Effector memory CD4-positive, alpha-beta T cell (primary cell): ENCODE data around the gene RAB33B.
"Not testable (repeated sequence)": the region's sequence is repeated elsewhere in the genome, so short reads cannot be mapped to it uniquely, and the experiment has no call there.

ENCODE experiments used
- DNase-seq, 3 donors: peaks; one replicate each; pipeline ENCODE4 v3.0.0-alpha.2; 2020
- H3K27ac ChIP-seq: 2 replicates; pipeline ENCODE4 v1.7.0; 2013; ENCODE audit warnings: mild to moderate bottlenecking, low read length, moderate library complexity; ENCODE audit not compliant: insufficient read depth, poor library complexity, severe bottlenecking
- H3K27me3 ChIP-seq: replicated peaks from 2 replicates; pipeline ENCODE4 v1.7.0; 2013; ENCODE audit warnings: mild to moderate bottlenecking, low read length; ENCODE audit not compliant: insufficient read depth, control insufficient read depth, poor library complexity, severe bottlenecking
- H3K36me3 ChIP-seq: 2 replicates; pipeline ENCODE4 v1.7.0; 2013; ENCODE audit warnings: mild to moderate bottlenecking, low read length, moderate library complexity; ENCODE audit not compliant: control insufficient read depth, insufficient read depth
- H3K4me1 ChIP-seq: 2 replicates; pipeline ENCODE4 v1.7.0; 2013; ENCODE audit warnings: low read length, mild to moderate bottlenecking; ENCODE audit not compliant: control insufficient read depth, insufficient read depth, poor library complexity, severe bottlenecking
- H3K4me3 ChIP-seq: 2 replicates; pipeline ENCODE4 v1.7.0; 2013; ENCODE audit warnings: low read length, low read depth, mild to moderate bottlenecking; ENCODE audit not compliant: insufficient read depth, poor library complexity, severe bottlenecking
- H3K9me3 ChIP-seq: 2 replicates; pipeline ENCODE4 v1.7.0; 2013; ENCODE audit warnings: mild to moderate bottlenecking, low read length, moderate library complexity; ENCODE audit not compliant: control insufficient read depth
- total RNA-seq, 3 donors: gene quantifications; one replicate each; lab custom pipeline; 2026; lab: John Stamatoyannopoulos, UW

Gene RAB33B
- total RNA-seq, result 40.9 to 74.5 (median 49.6) reads per million in 3 donors

DNA sequence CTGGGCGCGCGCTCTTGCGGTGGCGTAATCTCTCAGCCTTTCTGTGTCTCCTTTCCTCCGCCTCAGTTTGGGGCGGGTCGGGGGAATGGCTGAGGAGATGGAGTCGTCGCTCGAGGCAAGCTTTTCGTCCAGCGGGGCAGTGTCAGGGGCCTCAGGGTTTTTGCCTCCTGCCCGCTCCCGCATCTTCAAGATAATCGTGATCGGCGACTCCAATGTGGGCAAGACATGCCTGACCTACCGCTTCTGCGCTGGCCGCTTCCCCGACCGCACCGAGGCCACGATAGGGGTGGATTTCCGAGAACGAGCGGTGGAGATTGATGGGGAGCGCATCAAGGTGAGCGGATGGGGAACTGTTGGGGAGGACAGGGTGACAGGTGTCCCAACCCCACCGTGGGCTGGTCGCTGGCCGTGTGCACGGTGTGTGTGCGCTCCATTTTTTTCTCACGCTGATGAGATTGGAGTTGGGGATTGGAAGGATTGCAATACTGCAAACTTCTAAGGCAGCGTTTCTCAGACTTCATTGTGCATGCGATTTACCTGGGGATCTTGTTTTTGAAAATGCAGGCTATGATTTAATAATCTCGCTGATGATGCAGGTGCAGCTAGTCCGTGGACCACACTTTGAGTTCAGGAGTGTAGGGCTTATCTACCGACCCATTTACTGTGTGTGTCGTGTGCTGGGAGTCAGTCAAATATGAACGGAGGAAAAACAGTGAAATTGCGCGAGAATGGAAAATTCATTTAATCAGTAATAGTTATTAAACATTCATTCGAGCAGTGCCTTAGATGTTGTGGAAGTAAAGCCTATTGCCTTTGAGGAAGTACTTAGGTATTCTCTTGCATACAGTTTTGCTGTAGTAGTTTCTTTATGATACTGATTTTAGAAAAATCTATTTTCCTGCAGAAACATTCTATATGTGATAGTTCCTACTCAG, at the start of gene RAB33B:
Gene RAB33B (plus strand): TSS at position 11 of the 935 bp plus-strand sequence. CDS start 75 bp downstream, at position 86.
- H3K27me3 ChIP-seq, result no peaks in the 10 kb centered on the region
- peaks cover 13% of the 10 kb centered on the region for H3K4me1 ChIP-seq
- peak within 1 kb of the TSS; percentile 95 for H3K27ac ChIP-seq
- no peak for DNase-seq
- peak within 1 kb of the TSS; percentile 71 for H3K4me3 ChIP-seq
- H3K36me3 ChIP-seq, result no peaks in the 10 kb centered on the region
- no peaks in the 10 kb centered on the region for H3K9me3 ChIP-seq

DNA sequence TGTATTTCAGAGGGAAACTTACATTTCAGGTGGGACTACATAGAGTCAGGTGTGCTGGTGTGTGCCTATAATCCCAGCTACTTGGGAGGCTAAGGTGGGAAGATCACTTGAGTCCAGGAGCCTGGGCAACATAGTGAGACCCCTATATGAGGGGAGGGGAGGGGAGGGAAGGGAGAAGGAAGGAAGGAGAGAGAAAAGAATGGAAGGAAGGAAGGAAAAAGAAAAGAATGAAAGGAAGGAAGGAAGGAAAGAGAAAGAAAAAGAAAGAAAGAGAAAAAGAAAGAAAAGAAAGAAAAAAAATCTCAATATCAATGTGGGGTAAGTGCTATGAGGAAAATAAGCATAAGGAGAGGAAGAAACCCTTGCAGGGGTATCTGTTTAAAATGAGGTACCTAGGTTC, 43.6 kb upstream of the RAB33B start:
- Histone ChIP-seq H3K4me1 (no peaks in the 10 kb centered on the region), H3K36me3 (no peaks in the 10 kb centered on the region), H3K9me3 (no peaks in the 10 kb centered on the region), H3K27ac (no peak overlapping the region), H3K4me3 (no peak overlapping the region), H3K27me3 (no peaks in the 10 kb centered on the region)
- no peak for DNase-seq

DNA sequence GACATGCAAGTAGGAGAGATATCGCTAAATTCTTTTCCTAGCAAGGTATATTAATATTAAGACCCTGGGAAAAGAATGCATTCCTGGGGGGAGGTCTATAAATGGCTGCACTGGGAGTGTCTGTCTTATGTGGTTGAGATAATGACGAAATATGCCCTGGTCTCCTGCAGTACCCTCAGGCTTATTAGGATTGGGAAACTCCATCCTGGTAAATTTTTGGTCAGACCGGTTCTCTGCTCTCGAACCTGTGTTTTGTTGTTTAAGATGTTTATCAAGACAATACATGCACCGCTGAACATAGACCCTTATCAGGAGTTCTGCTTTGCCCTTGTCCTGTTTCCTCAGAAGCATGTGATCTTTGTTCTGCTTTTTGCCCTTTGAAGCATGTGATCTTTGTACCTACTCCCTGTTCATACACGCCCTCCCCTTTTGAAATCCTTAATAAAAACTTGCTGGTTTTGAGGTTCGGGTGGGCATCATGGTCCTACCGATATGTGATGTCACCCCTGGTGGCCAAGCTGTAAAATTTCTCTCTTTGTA, 39.2 kb upstream of the RAB33B start:
- H3K4me3 ChIP-seq, H3K27me3 ChIP-seq, H3K27ac ChIP-seq, DNase-seq, H3K9me3 ChIP-seq, H3K4me1 ChIP-seq, H3K36me3 ChIP-seq: not testable (repeated sequence)

DNA sequence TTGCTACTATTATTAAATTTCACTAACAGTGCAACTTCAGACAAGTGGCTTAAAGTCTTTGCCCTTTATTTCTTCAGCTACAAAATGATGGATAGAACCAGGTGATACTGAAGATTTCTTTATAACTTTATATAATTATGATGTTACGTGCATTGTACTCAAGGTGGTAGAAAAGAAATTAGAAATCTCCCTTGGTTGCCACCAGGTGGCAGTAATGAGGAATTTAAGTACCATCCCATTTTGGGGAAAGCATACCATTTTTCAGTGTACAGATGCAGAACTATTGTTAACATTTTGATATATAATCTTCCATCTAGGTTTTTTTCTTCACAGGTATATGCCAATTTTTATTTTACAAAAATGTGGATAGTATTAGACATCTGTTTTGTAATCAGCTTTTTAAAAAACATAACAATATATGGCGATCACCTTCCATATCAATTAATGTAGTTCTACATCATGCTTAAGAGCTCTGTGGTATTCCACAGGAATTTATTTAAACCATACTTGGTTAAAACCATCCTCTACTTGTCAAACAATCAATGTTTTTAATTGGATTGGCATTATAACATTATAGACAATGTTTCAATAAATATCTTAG, 37.7 kb upstream of the RAB33B start:
- no peak for DNase-seq
- no peaks in the 10 kb centered on the region for H3K4me1 ChIP-seq
- no peaks in the 10 kb centered on the region for H3K9me3 ChIP-seq
- H3K27me3 ChIP-seq, result no peaks in the 10 kb centered on the region
- no peak overlapping the region for H3K27ac ChIP-seq
- no peaks in the 10 kb centered on the region for H3K36me3 ChIP-seq
- H3K4me3 ChIP-seq, result no peak overlapping the region

DNA sequence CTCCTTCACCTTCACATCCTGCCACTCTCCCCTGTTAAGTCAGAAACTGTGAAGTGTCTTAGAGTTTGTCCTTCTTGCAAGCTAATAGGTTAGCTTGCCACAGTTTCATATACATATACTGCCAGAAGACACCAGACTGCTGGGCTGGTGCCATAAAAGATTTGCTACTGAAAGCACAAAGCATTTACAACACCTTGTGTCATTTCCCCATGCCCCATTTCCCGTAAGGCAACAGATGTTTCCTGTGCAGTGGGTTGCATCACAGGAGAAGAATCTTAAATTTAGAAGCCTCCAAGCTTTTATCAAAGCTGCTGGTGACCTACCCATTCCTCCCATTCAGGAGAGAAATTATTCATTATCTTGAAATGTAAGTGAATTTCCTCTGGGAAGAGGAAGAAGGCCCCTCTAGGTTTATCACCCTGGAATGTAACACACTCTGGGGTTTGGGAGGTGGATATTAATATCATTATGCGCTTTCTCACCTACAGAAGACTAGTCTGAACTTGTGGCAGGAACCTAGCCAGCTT, 34.5 kb upstream of the RAB33B start:
- Histone ChIP-seq H3K4me3 (no peak overlapping the region), H3K27ac (no peak overlapping the region), H3K36me3 (no peaks in the 10 kb centered on the region), H3K27me3 (no peaks in the 10 kb centered on the region), H3K4me1 (no peaks in the 10 kb centered on the region), H3K9me3 (no peaks in the 10 kb centered on the region)
- no peak for DNase-seq

DNA sequence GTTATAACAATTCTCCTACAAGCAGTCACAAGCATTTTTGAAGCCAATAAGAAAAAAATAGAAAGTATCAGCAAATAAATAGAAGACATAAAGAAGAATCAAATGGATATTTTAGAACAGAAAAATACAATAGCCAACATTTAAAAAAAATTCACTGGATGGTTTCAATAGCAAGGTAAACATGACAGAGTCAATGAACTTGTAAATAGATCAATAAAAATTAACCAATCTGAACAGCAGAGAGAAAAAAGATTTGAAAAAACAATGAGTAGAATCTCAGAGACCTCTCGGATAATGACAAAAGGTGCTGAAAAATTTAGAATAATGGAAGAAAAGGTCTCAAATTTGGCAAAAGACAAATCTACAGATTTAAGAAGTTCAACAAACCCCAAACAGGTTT, 33.3 kb upstream of the RAB33B start:
- Histone ChIP-seq H3K9me3 (no peaks in the 10 kb centered on the region), H3K4me1 (no peaks in the 10 kb centered on the region), H3K27ac (no peak overlapping the region), H3K36me3 (no peaks in the 10 kb centered on the region), H3K27me3 (no peaks in the 10 kb centered on the region), H3K4me3 (no peak overlapping the region)
- DNase-seq, result no peak

DNA sequence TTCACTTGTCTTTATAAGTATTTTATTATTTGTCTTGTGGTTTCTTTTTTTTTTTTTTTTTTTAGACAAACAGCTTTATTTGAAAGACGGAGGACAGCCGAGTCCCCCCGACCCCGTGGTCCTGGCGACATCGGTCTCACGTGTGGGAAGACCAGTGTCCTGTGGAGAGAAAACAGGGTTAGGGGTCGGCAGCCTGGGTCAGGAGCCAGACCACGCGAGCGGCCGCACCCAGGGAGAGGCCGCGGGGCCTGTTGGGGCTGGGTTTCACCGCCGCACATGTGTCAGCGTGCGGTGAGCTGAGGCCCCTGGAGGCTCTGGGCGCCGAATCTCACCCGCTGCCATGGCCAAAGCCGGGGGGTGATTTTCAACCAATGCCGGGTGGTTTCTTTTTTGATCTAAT, 17.8 kb upstream of the RAB33B start:
- H3K4me1 ChIP-seq, result no peaks in the 10 kb centered on the region
- no peak for DNase-seq
- H3K27ac ChIP-seq, result no peak overlapping the region
- H3K4me3 ChIP-seq, result no peak overlapping the region
- H3K27me3 ChIP-seq, result no peaks in the 10 kb centered on the region
- H3K9me3 ChIP-seq, result no peaks in the 10 kb centered on the region
- no peaks in the 10 kb centered on the region for H3K36me3 ChIP-seq

DNA sequence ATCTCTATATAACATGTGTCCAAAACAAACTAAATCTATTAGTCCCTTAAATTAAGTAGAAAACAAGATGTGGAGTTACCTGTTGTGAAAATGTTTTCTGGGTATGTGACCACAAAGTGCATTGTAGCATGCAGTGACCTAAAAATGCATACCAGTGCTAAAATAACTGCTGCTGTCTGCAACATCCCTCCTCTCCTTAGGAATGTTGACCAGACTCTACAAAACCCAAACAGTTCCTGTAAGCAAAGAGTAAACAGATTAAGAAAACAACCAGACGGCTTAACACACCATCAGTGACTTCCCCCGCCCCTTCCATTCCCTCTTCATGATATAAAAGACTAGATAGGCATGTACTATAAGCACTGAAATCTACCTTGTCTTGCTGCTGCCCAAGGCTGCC, 15.8 kb upstream of the RAB33B start:
- H3K27me3 ChIP-seq, result no peaks in the 10 kb centered on the region
- no peaks in the 10 kb centered on the region for H3K36me3 ChIP-seq
- no peak overlapping the region for H3K4me3 ChIP-seq
- H3K27ac ChIP-seq, result no peak overlapping the region
- no peaks in the 10 kb centered on the region for H3K4me1 ChIP-seq
- DNase-seq, result no peak
- no peaks in the 10 kb centered on the region for H3K9me3 ChIP-seq

DNA sequence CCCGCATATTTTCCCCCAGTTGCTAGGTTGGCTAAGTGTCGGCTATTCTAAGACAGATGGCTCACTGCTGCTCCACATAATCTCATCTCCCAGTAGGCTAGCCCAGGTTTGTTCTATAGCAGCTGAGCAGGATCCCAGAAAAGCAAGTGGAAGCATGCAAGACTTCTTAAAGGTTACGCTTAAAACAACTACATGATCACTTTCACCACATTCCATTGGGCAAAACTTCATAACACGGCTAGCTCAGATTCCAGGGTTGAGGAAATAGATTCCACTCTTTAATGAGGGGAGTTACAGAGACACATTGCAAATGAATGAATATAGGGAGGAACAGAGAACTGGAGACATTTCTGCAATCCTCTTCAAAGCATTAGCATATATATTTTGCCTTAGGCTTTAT, 12.9 kb upstream of the RAB33B start:
- Histone ChIP-seq H3K27ac (no peak overlapping the region), H3K36me3 (no peaks in the 10 kb centered on the region)
- no peak for DNase-seq

DNA sequence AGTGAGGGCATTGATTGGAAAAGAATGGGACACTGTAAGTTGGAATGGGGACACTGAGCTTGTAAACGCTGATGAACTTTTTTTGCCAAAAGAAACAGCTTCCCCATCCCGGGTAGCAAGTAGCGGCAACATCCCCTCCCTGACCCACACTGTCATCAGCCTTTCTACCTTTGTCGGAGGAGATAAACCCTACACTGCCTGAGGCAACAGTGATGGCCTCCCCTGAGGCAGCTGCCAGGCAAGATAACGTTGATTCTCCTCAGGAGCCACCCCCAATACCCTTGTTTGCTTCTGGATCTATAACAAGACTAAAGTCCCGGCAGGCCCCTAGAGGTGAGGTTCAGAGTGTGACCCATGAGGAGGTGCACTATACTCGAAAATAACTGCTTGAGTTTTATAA, 10.3 kb upstream of the RAB33B start:
- Histone ChIP-seq H3K36me3 (no peaks in the 10 kb centered on the region), H3K9me3 (no peaks in the 10 kb centered on the region), H3K27me3 (no peaks in the 10 kb centered on the region), H3K4me1 (no peaks in the 10 kb centered on the region), H3K27ac (no peak overlapping the region), H3K4me3 (no peak overlapping the region)
- DNase-seq, result no peak

More for the DNA sequence above, 12.9 kb upstream of the RAB33B start:
- no peak overlapping the region for H3K4me3 ChIP-seq
- no peaks in the 10 kb centered on the region for H3K27me3 ChIP-seq
- no peaks in the 10 kb centered on the region for H3K4me1 ChIP-seq
- no peaks in the 10 kb centered on the region for H3K9me3 ChIP-seq
